SK-N-SH (cell line): ENCODE results near the gene SCAMP5.

Source experiments
- GATA2 ChIP-seq: sonication (generic); formaldehyde crosslinking; IDR thresholded peaks from 2 replicates; pipeline ENCODE4 v1.5.0; 2020; ENCODE audit warnings: mild to moderate bottlenecking, missing genetic modification reagents
- JUND ChIP-seq: IDR thresholded peaks from 2 replicates; pipeline ENCODE4 v1.4.0; 2012
- RAD21 ChIP-seq: IDR thresholded peaks from 2 replicates; pipeline ENCODE4 v1.6.1; 2012; ENCODE audit warnings: mild to moderate bottlenecking, low read length
- TAF1 ChIP-seq: IDR thresholded peaks from 2 replicates; pipeline ENCODE4 v1.6.1; 2012; ENCODE audit warnings: low read depth, mild to moderate bottlenecking, low read length, moderate library complexity, borderline replicate concordance
- YY1 ChIP-seq: IDR thresholded peaks from 2 replicates; pipeline ENCODE4 v1.4.0; 2012; ENCODE audit warnings: low read depth, mild to moderate bottlenecking
- TF ChIP-seq, protein P1 (sequence below): fragments of 200-600 bp; sonication (generic); IDR thresholded peaks from 2 replicates; pipeline ENCODE4 v1.6.1; 2017; ENCODE audit warnings: antibody characterized with exemption, mild to moderate bottlenecking, moderate library complexity

DNA sequence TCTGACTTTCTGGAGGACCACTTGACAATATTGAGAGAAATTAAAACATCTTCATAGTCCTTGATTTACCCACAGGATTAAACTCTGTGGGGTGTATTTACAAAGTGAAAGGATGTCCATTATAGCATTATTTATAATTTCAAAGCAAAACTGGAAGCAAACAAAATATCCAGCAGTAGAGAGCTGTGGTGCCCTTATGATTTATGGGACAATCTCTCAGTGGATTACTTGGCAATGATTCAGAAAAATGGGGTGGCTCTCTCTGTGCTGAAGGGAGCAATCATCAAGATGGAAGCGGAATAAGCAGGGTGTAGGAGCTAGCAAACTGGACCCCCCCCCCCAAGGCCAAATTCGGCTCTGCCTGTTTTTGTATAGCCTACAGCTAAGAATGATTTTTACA, 37.0 kb downstream of the SCAMP5 start:
- TF ChIP-seq, protein P1, sequence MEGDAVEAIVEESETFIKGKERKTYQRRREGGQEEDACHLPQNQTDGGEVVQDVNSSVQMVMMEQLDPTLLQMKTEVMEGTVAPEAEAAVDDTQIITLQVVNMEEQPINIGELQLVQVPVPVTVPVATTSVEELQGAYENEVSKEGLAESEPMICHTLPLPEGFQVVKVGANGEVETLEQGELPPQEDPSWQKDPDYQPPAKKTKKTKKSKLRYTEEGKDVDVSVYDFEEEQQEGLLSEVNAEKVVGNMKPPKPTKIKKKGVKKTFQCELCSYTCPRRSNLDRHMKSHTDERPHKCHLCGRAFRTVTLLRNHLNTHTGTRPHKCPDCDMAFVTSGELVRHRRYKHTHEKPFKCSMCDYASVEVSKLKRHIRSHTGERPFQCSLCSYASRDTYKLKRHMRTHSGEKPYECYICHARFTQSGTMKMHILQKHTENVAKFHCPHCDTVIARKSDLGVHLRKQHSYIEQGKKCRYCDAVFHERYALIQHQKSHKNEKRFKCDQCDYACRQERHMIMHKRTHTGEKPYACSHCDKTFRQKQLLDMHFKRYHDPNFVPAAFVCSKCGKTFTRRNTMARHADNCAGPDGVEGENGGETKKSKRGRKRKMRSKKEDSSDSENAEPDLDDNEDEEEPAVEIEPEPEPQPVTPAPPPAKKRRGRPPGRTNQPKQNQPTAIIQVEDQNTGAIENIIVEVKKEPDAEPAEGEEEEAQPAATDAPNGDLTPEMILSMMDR: no peak
- TF ChIP-seq RAD21 (no peak), JUND (no peak), YY1 (no peak), TAF1 (no peak), GATA2 (CRISPR knock-in tag) (no peak)
